Measurements from ENCODE around the gene DISP2.

The DISP2 gene

DNA sequence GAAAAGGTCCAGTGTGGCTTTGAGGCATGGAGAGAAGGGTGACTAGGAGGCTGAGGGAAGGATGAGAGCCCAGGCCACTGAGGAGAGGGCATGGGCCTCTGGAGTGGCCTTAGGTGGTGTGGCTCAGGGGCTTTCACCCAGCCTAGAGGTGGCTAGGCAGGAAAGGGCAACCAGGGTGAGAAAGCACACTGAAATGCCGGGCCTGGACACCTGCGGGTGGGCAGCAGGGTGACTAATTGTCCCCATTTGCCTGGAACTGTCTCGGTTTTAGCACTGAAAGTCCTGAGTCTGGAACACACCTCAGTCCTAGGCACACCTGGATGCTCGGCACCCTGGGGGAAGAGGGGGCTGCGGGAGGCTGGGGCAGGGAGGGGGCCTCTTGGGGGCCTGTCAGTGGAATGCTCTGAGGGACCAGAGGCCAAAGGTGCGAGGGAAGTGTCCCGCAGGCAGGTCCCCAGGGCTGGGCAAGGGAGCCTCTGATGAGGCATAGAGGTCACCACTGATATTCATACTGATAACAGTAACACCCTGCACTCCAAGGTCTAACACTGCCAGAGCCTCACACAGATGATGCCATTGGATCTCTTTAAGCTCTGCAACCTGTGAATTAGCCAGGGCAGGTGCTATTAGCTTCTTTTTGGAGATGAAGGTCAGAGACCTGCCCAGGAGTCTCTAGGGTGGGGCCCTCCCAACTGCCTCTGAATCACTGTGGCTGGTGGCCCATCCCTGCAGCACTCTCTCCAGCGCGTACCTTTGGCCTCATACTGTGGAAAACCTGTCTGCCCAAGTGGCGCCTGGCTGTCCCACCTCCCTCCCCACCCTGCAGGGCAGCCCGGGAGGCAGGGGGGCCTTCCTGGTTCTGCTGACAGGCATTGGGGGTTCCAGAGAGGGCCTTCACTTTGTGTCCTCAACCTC lies 10.2 kb upstream of the DISP2 start:
- Histone ChIP-seq H3K9ac (ENCODE audit: low read depth, low read length) (no peak overlapping the region), H3K4me2 (ENCODE audit: insufficient read depth, low read length) (no peak overlapping the region), H3K4me1 (ENCODE audit: insufficient read depth, low read length) (peaks cover 3% of the 10 kb centered on the region; the same call in 1 of the 2 replicates), H3K27ac (ENCODE audit: low read length) (no peak overlapping the region), H3K79me2 (ENCODE audit: insufficient read depth, low read length) (no peaks in the 10 kb centered on the region), H2AFZ (ENCODE audit: low read depth, low read length) (no peak overlapping the region), H4K20me1 (ENCODE audit: insufficient read depth, low read length) (no peaks in the 10 kb centered on the region), H3K4me3 (ENCODE audit: low read depth in 1 of 2, low read length in 2 of 2) (no peak overlapping the region), H3K36me3 (ENCODE audit: insufficient read depth, low read length) (no peaks in the 10 kb centered on the region), H3K27me3 (ENCODE audit: insufficient read depth, low read length, poor library complexity) (no peaks in the 10 kb centered on the region), H3K9me3 (ENCODE audit: insufficient read depth, low read length, severe bottlenecking) (no peaks in the 10 kb centered on the region)
- TF ChIP-seq EZH2 (IDR thresholded peaks at IDR 0.05; ENCODE audit: borderline replicate concordance, low read depth, low read length, severe bottlenecking): no peak
- TF ChIP-seq, protein P1, sequence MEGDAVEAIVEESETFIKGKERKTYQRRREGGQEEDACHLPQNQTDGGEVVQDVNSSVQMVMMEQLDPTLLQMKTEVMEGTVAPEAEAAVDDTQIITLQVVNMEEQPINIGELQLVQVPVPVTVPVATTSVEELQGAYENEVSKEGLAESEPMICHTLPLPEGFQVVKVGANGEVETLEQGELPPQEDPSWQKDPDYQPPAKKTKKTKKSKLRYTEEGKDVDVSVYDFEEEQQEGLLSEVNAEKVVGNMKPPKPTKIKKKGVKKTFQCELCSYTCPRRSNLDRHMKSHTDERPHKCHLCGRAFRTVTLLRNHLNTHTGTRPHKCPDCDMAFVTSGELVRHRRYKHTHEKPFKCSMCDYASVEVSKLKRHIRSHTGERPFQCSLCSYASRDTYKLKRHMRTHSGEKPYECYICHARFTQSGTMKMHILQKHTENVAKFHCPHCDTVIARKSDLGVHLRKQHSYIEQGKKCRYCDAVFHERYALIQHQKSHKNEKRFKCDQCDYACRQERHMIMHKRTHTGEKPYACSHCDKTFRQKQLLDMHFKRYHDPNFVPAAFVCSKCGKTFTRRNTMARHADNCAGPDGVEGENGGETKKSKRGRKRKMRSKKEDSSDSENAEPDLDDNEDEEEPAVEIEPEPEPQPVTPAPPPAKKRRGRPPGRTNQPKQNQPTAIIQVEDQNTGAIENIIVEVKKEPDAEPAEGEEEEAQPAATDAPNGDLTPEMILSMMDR (IDR thresholded peaks at IDR 0.05; ENCODE audit: borderline replicate concordance, extremely low read depth, low read length, poor library complexity, severe bottlenecking): no peak
- no peak for DNase-seq
- no peak for ATAC-seq (ENCODE audit: insufficient read depth, low read depth)

DNA sequence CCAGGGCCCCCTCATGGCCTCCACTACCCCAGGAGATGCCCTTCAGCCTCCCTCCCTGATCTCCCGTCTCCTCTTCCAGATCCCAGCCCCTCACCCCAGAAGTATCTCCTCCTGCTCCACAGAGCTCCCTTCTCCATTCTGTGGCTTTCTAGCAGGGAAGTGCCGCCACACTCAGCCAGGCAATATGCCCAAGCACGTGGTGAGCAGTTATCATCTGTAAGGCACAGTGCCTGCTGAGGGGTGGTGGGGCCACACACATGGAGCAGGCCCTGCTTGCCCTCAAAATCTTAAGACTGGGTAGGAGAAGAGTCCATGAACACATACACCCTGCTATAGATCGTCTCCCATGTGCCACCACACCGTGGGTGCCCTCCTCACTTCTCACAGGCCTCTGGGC lies 9.5 kb upstream of the DISP2 start:
- Histone ChIP-seq H4K20me1 (ENCODE audit: insufficient read depth, low read length) (no peaks in the 10 kb centered on the region), H3K4me3 (ENCODE audit: low read depth in 1 of 2, low read length in 2 of 2) (no peak overlapping the region), H3K27me3 (ENCODE audit: insufficient read depth, low read length, poor library complexity) (no peaks in the 10 kb centered on the region), H3K4me1 (ENCODE audit: insufficient read depth, low read length) (peaks cover 3% of the 10 kb centered on the region; the same call in 1 of the 2 replicates), H3K9me3 (ENCODE audit: insufficient read depth, low read length, severe bottlenecking) (no peaks in the 10 kb centered on the region), H2AFZ (ENCODE audit: low read depth, low read length) (no peak overlapping the region), H3K79me2 (ENCODE audit: insufficient read depth, low read length) (no peaks in the 10 kb centered on the region), H3K36me3 (ENCODE audit: insufficient read depth, low read length) (no peaks in the 10 kb centered on the region), H3K4me2 (ENCODE audit: insufficient read depth, low read length) (no peak overlapping the region), H3K27ac (ENCODE audit: low read length) (no peak overlapping the region), H3K9ac (ENCODE audit: low read depth, low read length) (no peak overlapping the region)
- DNase-seq (no peak), ATAC-seq (ENCODE audit: insufficient read depth, low read depth) (no peak)
- TF ChIP-seq, protein P1 (IDR thresholded peaks at IDR 0.05; ENCODE audit: borderline replicate concordance, extremely low read depth, low read length, poor library complexity, severe bottlenecking): no peak
- no peak for TF ChIP-seq EZH2 (IDR thresholded peaks at IDR 0.05; ENCODE audit: borderline replicate concordance, low read depth, low read length, severe bottlenecking)

DNA sequence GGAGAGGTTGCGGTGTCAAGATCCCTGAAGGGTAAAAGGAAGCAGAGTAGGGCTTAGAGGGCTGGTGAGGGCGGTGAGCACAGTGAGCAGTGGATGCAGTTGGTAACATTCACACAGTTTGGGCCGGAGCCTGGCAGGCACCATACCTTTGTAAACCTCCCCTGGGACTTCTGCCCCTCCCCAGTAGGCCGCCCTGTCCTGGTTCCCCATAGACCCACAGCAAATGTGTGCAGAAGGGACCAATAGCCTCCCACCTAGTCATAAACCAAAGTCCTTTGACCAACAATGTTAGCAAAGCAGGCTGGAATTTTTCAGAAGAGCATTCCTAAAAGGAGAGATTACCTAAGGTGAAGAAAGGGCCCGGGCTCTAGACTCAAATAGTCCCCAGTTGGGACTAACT lies 8.9 kb upstream of the DISP2 start:
- peaks cover 3% of the 10 kb centered on the region; the same call in 1 of the 2 replicates for H3K4me1 ChIP-seq (ENCODE audit: insufficient read depth, low read length)

More for the DNA sequence above, 8.9 kb upstream of the DISP2 start:
- no peak overlapping the region for H3K4me2 ChIP-seq (ENCODE audit: insufficient read depth, low read length)
- no peaks in the 10 kb centered on the region for H4K20me1 ChIP-seq (ENCODE audit: insufficient read depth, low read length)
- H2AFZ ChIP-seq (ENCODE audit: low read depth, low read length): no peak overlapping the region
- ATAC-seq (ENCODE audit: insufficient read depth, low read depth) (no peak), DNase-seq (no peak)
- no peaks in the 10 kb centered on the region for H3K9me3 ChIP-seq (ENCODE audit: insufficient read depth, low read length, severe bottlenecking)
- no peaks in the 10 kb centered on the region for H3K27me3 ChIP-seq (ENCODE audit: insufficient read depth, low read length, poor library complexity)
- no peak overlapping the region for H3K9ac ChIP-seq (ENCODE audit: low read depth, low read length)
- no peak overlapping the region for H3K27ac ChIP-seq (ENCODE audit: low read length)
- H3K79me2 ChIP-seq (ENCODE audit: insufficient read depth, low read length): no peaks in the 10 kb centered on the region
- no peak for TF ChIP-seq EZH2 (IDR thresholded peaks at IDR 0.05; ENCODE audit: borderline replicate concordance, low read depth, low read length, severe bottlenecking)
- TF ChIP-seq, protein P1 (IDR thresholded peaks at IDR 0.05; ENCODE audit: borderline replicate concordance, extremely low read depth, low read length, poor library complexity, severe bottlenecking): no peak
- no peaks in the 10 kb centered on the region for H3K36me3 ChIP-seq (ENCODE audit: insufficient read depth, low read length)
- H3K4me3 ChIP-seq (ENCODE audit: low read depth in 1 of 2, low read length in 2 of 2): no peak overlapping the region
